Astrocyte (in vitro differentiated cells and primary cell): ENCODE results near the gene CDC42BPA. TPM values are rescaled to one million over a fixed set of nuclear protein-coding genes. Genes with fewer than 3 reads are reported as not detected.

ENCODE experiments used
- DNase-seq: peaks from one replicate; pipeline ENCODE4 v3.0.0-alpha.2; 2010; ENCODE audit warnings: low read depth
- FAIRE-seq: peaks from 2 replicates; lab custom pipeline; 2011; peaks lifted over from hg19 to GRCh38; lab: Jason Lieb, UNC
- H2AFZ ChIP-seq: 2 replicates; pipeline ENCODE4 v1.6.0; 2012; ENCODE audit warnings: low read depth, low read length, inconsistent platforms
- H3K27ac ChIP-seq: 2 replicates; pipeline ENCODE4 v1.5.1; 2011; ENCODE audit warnings: low read depth, low read length, inconsistent platforms
- H3K27me3 ChIP-seq: 2 replicates; pipeline ENCODE4 v1.6.0; 2011; ENCODE audit warnings: low read length, inconsistent platforms; ENCODE audit not compliant: insufficient read depth
- H3K36me3 ChIP-seq: 2 replicates; pipeline ENCODE4 v1.5.1; 2011; ENCODE audit warnings: low read length, inconsistent platforms; ENCODE audit not compliant: insufficient read depth
- H3K4me1 ChIP-seq: 2 replicates; pipeline ENCODE4 v1.5.1; 2011; ENCODE audit warnings: low read length, inconsistent platforms; ENCODE audit not compliant: insufficient read depth
- H3K4me2 ChIP-seq: 2 replicates; pipeline ENCODE4 v1.6.0; 2012; ENCODE audit warnings: low read length, inconsistent platforms
- H3K4me3 ChIP-seq: 2 replicates; pipeline ENCODE4 v1.5.1; 2011; ENCODE audit warnings: low read depth, mild to moderate bottlenecking, low read length, inconsistent platforms; ENCODE audit not compliant: insufficient read depth
- H3K79me2 ChIP-seq: 2 replicates; pipeline ENCODE4 v1.6.0; 2012; ENCODE audit warnings: mild to moderate bottlenecking, low read length, inconsistent platforms; ENCODE audit not compliant: insufficient read depth
- H3K9ac ChIP-seq: 2 replicates; pipeline ENCODE4 v1.6.0; 2012; ENCODE audit warnings: mild to moderate bottlenecking, low read length, inconsistent platforms
- H3K9me3 ChIP-seq: 2 replicates; pipeline ENCODE4 v1.5.1; 2012; ENCODE audit warnings: low read depth, mild to moderate bottlenecking, low read length, inconsistent platforms; ENCODE audit not compliant: insufficient read depth
- H4K20me1 ChIP-seq: 2 replicates; pipeline ENCODE4 v1.6.0; 2012; ENCODE audit warnings: low read length, inconsistent platforms; ENCODE audit not compliant: insufficient read depth
- H3K27ac Mint-ChIP-seq: one replicate; pipeline ENCODE4 v1.8.0; 2021; ENCODE audit warnings: mild to moderate bottlenecking, mixed read lengths; ENCODE audit not compliant: unreplicated experiment
- H3K27me3 Mint-ChIP-seq: one replicate; pipeline ENCODE4 v1.8.0; 2021; ENCODE audit warnings: low read depth, mixed read lengths; ENCODE audit not compliant: unreplicated experiment
- H3K36me3 Mint-ChIP-seq: one replicate; pipeline ENCODE4 v1.8.0; 2021; ENCODE audit warnings: low read depth, mixed read lengths; ENCODE audit not compliant: unreplicated experiment
- H3K4me1 Mint-ChIP-seq: one replicate; pipeline ENCODE4 v1.8.0; 2021; ENCODE audit warnings: low read depth, mixed read lengths; ENCODE audit not compliant: unreplicated experiment
- H3K4me3 Mint-ChIP-seq: one replicate; pipeline ENCODE4 v1.8.0; 2021; ENCODE audit warnings: mild to moderate bottlenecking, moderate library complexity, mixed read lengths; ENCODE audit not compliant: unreplicated experiment
- H3K9me3 Mint-ChIP-seq: one replicate; pipeline ENCODE4 v1.8.0; 2021; ENCODE audit warnings: mild to moderate bottlenecking, mixed read lengths; ENCODE audit not compliant: unreplicated experiment
- CTCF ChIP-seq: IDR thresholded peaks from 2 replicates; pipeline ENCODE4 v1.5.1; 2011; ENCODE audit warnings: low read depth, mild to moderate bottlenecking, inconsistent platforms, low read length, moderate library complexity; ENCODE audit not compliant: insufficient read depth
- EZH2 ChIP-seq: IDR thresholded peaks from 2 replicates; pipeline ENCODE4 v1.6.1; 2012; ENCODE audit warnings: mild to moderate bottlenecking, low read length, inconsistent platforms; ENCODE audit not compliant: insufficient read depth
- total RNA-seq: library from RNA; stranded (reverse); gene quantifications from 2 replicates; pipeline ENCODE4 v1.2.1, GENCODE V29; 2021

The CDC42BPA gene
- total RNA-seq, 1 donor from 2014 or later: 34.5 TPM

- Histone ChIP-seq H2AFZ (no peak overlapping the region), H3K9me3 (no peaks in the 10 kb centered on the region), H3K9ac (no peak overlapping the region), H4K20me1 (no peaks in the 10 kb centered on the region), H3K27me3 (no peaks in the 10 kb centered on the region), H3K27ac (no peak overlapping the region), H3K4me3 (no peak overlapping the region), H3K79me2 (no peaks in the 10 kb centered on the region), H3K4me1 (peaks cover 6% of the 10 kb centered on the region), H3K36me3 (no peaks in the 10 kb centered on the region), H3K4me2 (no peak overlapping the region)
- TF ChIP-seq EZH2: no peak
- no peak for TF ChIP-seq CTCF
- Mint-ChIP-seq H3K27ac (no peak overlapping the region), H3K4me3 (no peak overlapping the region), H3K4me1 (peaks cover 4% of the 10 kb centered on the region), H3K9me3 (no peaks in the 10 kb centered on the region), H3K36me3 (no peaks in the 10 kb centered on the region), H3K27me3 (peaks cover 3% of the 10 kb centered on the region)
- DNase-seq (no peak), FAIRE-seq (no peak)
Observed at GRCh38 chr1:227365473-227366431, 47.5 kb upstream of the CDC42BPA start.

DNA sequence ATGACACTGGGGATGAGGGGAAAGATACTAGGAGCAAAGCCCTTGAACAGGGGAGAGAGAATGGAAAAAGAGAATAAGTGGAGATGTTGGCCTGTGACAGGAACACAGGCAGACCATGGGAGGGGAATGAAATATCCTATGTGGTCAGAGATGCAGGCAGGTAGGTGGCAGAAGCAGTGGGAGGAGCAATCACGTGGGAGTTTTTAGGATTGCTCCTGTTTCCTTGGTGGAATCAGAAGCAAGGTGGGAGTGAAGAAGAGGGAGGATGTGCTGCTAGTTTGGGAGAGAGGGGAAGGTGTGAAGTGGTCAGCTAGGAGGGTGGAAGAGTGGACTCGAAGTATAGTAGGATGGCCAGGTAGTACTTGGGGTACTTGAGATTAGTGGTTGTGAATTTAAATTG is 46.4 kb upstream of the CDC42BPA start:
- H3K36me3 Mint-ChIP-seq: no peaks in the 10 kb centered on the region
- H3K9me3 ChIP-seq: no peaks in the 10 kb centered on the region
- H3K4me1 ChIP-seq: no peaks in the 10 kb centered on the region
- TF ChIP-seq EZH2 (no peak), CTCF (no peak)
- no peak overlapping the region for H3K4me3 Mint-ChIP-seq
- no peaks in the 10 kb centered on the region for H3K36me3 ChIP-seq
- H4K20me1 ChIP-seq: no peaks in the 10 kb centered on the region
- H3K9ac ChIP-seq: no peak overlapping the region
- H3K27ac Mint-ChIP-seq: no peak overlapping the region
- FAIRE-seq (no peak), DNase-seq (no peak)
- no peak overlapping the region for H3K27ac ChIP-seq
- H3K79me2 ChIP-seq: no peaks in the 10 kb centered on the region
- H3K4me3 ChIP-seq: no peak overlapping the region
- H2AFZ ChIP-seq: no peak overlapping the region
- no peaks in the 10 kb centered on the region for H3K9me3 Mint-ChIP-seq
- no peaks in the 10 kb centered on the region for H3K27me3 ChIP-seq
- no peak overlapping the region for H3K4me2 ChIP-seq
- H3K4me1 Mint-ChIP-seq: no peaks in the 10 kb centered on the region
- peaks cover 3% of the 10 kb centered on the region for H3K27me3 Mint-ChIP-seq

GRCh38 chr1:227363825-227364224 is 45.5 kb upstream of the CDC42BPA start:
- no peak overlapping the region for H3K4me3 Mint-ChIP-seq
- no peaks in the 10 kb centered on the region for H3K4me1 Mint-ChIP-seq
- no peaks in the 10 kb centered on the region for H3K4me1 ChIP-seq
- no peak for TF ChIP-seq EZH2
- TF ChIP-seq CTCF: no peak
- no peaks in the 10 kb centered on the region for H3K27me3 ChIP-seq
- H4K20me1 ChIP-seq: no peaks in the 10 kb centered on the region
- no peak overlapping the region for H3K9ac ChIP-seq
- no peaks in the 10 kb centered on the region for H3K36me3 Mint-ChIP-seq
- H3K36me3 ChIP-seq: no peaks in the 10 kb centered on the region
- no peak overlapping the region for H2AFZ ChIP-seq
- DNase-seq: no peak
- no peaks in the 10 kb centered on the region for H3K9me3 ChIP-seq
- no peak overlapping the region for H3K4me2 ChIP-seq
- no peak for FAIRE-seq
- peaks cover 3% of the 10 kb centered on the region for H3K9me3 Mint-ChIP-seq
- H3K27ac ChIP-seq: no peak overlapping the region
- no peaks in the 10 kb centered on the region for H3K79me2 ChIP-seq
- H3K4me3 ChIP-seq: no peak overlapping the region
- no peak overlapping the region for H3K27ac Mint-ChIP-seq
- H3K27me3 Mint-ChIP-seq: peaks cover 3% of the 10 kb centered on the region
